Activated CD4-positive, alpha-beta T cell treated with anti-CD3 and anti-CD28 coated beads, Interleukin-2, Interleukin-6, amounts not matched to agents 100 ng/mL and 50 ng/mL, durations not matched to agents 16 hours and 8 hours (primary cell): ENCODE data around the gene POU4F1.
"Not testable (repeated sequence)": the region's sequence is repeated elsewhere in the genome, so short reads cannot be mapped to it uniquely, and the experiment has no call there.

Experiments
- DNase-seq: peaks from one replicate; pipeline ENCODE4 v3.0.0-alpha.2; 2020

POU4F1 gene

GRCh38 chr13:78603240-78603957, at the start of gene POU4F1:
Gene POU4F1 (minus strand): TSS chr13:78603552. CDS start chr13:78603326, 226 bp downstream.
- DNase-seq: peak; percentile 82

- DNase-seq: no peak
Observed at GRCh38 chr13:78652651-78653050, 49.3 kb upstream of the POU4F1 start.

- no peak for DNase-seq
Observed at GRCh38 chr13:78650717-78651083, 47.3 kb upstream of the POU4F1 start.

- no peak for DNase-seq
Observed at GRCh38 chr13:78649997-78650716, 46.8 kb upstream of the POU4F1 start.

- DNase-seq: not testable (repeated sequence)
Observed at GRCh38 chr13:78647109-78647678, 43.8 kb upstream of the POU4F1 start.

GRCh38 chr13:78638216-78638615, 34.9 kb upstream of the POU4F1 start:
- DNase-seq: peak; percentile 46

- no peak for DNase-seq
Observed at GRCh38 chr13:78636495-78636894, 33.1 kb upstream of the POU4F1 start.

- no peak for DNase-seq
Observed at GRCh38 chr13:78632996-78633395, 29.6 kb upstream of the POU4F1 start.

GRCh38 chr13:78631077-78631476, 27.7 kb upstream of the POU4F1 start:
- no peak for DNase-seq

GRCh38 chr13:78630511-78630910, 27.2 kb upstream of the POU4F1 start:
- DNase-seq: no peak

GRCh38 chr13:78625384-78625783, 22.0 kb upstream of the POU4F1 start:
- DNase-seq: no peak

- no peak for DNase-seq
Observed at GRCh38 chr13:78623132-78623531, 19.8 kb upstream of the POU4F1 start.

GRCh38 chr13:78620936-78621470, 17.7 kb upstream of the POU4F1 start:
- DNase-seq: no peak

- no peak for DNase-seq
Observed at GRCh38 chr13:78618411-78618810, 15.1 kb upstream of the POU4F1 start.

- DNase-seq: no peak
Observed at GRCh38 chr13:78611040-78611439, 7.7 kb upstream of the POU4F1 start.

- no peak for DNase-seq
Observed at GRCh38 chr13:78610381-78610883, 7.1 kb upstream of the POU4F1 start.

GRCh38 chr13:78609464-78610205, 6.3 kb upstream of the POU4F1 start:
- no peak for DNase-seq

GRCh38 chr13:78608688-78609463, 5.5 kb upstream of the POU4F1 start:
- no peak for DNase-seq

- no peak for DNase-seq
Observed at GRCh38 chr13:78608252-78608687, 4.9 kb upstream of the POU4F1 start.

GRCh38 chr13:78607409-78608251, 4.3 kb upstream of the POU4F1 start:
- DNase-seq: no peak
